Left cardiac atrium (tissue), 4 donors: ENCODE measurements around the gene ASB14. TPM values are rescaled to one million over a fixed set of nuclear protein-coding genes. Genes with fewer than 3 reads are reported as not detected.

Source experiments
- ATAC-seq, 2 donors: fragments of 200-7000 bp; cut with Tn5 transposase; one replicate each; pipeline ENCODE4 v1.9.1; 2020; ENCODE audit warnings: mild to moderate bottlenecking in 2 of 2, moderate library complexity in 2 of 2
- DNase-seq: peaks from one replicate; pipeline ENCODE4 v3.0.0-alpha.2; 2020
- intact Hi-C, 2 donors: fragments of 100-400 bp; cut with DNase I; formaldehyde crosslinking; loops; one replicate each; pipeline versions ENCODE4 v1.14.1 to v1.15.1; 2022 to 2023
- total RNA-seq, 2 donors: library from RNA; stranded (reverse); fragmentation: NEBNext Ultra II Directional; extraction: Animal tissue kit (Norgen Biotek cat#: 25700); gene quantifications; one replicate each; pipeline ENCODE4 v1.2.1, GENCODE V29; 2021
- donor health status: DM: no; HTN: yes; CAD: no.
- donor health status: DM: no; HTN: yes; CAD: no; lungs with severe emphysema.
- donor health status: DM: yes; HTN: yes; CAD: no.
- donor health status: Dilated cardiomyopathy.

Gene ASB14
- total RNA-seq, 2 donors from 2014 or later: 0.41 TPM; not detected in 1

DNA sequence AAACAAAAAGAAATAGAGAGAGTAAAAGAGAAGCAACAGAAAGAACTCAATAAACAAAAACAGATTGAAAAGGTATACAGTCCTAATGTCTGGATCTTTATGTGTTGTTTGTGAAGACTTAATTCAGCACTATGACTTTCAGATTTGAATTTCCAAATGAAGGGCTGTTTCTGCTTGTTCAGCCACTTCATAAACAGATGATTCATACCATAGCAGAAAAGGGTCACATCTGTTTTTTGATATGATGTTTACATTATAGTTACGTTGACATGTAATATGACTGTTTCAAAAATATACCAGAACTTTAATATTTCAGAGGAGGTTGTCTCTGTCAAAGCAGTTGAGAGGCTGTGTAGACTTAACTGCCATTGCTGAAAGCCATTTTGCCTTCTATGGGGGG, 24.1 kb downstream of the ASB14 start:
- no peak for ATAC-seq
- intact Hi-C loops: no loop called here
- DNase-seq: no peak

DNA sequence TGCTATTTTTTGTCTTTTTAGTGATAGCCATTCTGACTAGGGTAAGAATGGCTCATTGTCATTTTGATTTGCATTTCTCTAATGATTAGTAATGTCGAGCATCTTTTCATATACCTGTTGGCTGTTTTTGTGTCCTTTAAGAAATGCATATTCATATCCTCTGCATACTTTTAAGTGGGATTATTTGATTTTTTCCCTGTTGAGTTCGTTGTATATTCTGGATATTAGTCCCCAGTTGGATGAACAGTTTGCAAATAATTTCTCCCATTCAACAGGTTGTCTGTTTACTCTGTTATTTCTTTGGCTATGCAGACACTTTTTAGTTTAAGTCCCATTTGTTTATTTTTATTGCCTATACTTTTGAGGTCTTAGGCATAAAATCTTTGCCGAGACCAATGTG, 30.6 kb downstream of the ASB14 start:
- intact Hi-C loops: no loop called here
- no peak for ATAC-seq
- no peak for DNase-seq

DNA sequence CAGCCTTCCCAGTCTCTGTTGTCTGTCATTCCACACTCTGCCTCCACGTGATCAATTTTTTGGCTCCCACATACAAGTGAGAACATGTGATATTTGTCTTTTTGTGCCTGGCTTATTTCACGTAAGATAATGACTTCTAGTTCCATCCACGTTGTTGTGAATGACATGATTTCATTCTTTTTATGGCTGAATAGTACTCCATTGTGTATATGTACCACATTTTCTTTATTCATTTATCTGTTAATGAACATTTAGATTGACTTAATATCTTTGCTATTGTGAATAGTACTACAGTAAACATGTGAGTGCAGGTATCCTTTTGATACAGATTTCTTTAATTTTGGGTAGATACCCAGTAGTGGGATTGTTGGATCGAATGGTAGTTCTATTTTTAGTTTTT, 31.4 kb downstream of the ASB14 start:
- ATAC-seq: no peak
- intact Hi-C loops: no loop called here
- no peak for DNase-seq

DNA sequence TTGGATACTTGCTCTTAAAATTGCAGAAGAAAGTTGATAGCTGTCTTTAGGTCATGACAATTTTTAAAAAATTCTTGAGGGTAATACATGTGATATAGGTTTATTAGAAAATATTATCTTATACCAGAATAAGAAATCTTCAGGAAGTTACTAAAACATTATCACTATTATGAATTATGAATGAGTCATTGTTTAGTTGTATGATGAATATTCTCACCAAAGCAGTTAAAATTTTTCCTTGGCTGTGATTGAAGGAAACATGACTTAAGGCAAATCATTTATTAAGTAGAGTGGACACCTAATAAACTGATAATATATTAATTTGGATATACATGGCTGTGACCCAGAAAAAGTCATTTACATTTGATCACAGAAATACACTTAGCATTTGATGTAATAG, 34.8 kb downstream of the ASB14 start:
- ATAC-seq: no peak

DNA sequence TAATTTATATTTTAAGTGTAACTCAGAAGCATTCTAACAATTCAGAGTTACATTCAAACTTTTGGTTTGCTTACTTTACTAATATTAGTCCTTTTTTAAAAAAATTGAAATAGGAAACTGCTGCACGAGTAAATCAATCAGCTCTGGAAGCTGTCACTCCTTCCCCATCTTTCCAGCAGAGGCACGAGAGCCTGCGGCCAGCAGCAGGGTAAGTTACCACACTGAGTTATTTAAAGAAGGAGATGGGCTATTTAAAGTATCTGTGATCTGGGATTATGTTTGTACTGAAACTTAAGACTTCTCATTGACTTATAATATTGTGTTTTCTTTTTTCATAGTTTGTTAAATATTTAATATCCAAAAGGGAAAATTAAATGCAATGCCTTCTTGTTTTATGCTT, 35.6 kb downstream of the ASB14 start:
- peak in 1 of 2 donors; percentile 67 for ATAC-seq
- DNase-seq: no peak
- intact Hi-C loops: no loop called here

More for the DNA sequence above, 34.8 kb downstream of the ASB14 start:
- intact Hi-C loops: no loop called here
- no peak for DNase-seq

GRCh38 chr3:57252404-57252803, 40.1 kb downstream of the ASB14 start:
- DNase-seq (no peak), ATAC-seq (peak; percentile 36 to 76)
- intact Hi-C loops: no loop called here

- intact Hi-C loops: no loop called here
- ATAC-seq (no peak), DNase-seq (no peak)
Measured at GRCh38 chr3:57244946-57245345, 47.5 kb downstream of the ASB14 start.

- DNase-seq (no peak), ATAC-seq (no peak)
- intact Hi-C loops: no loop called here
Measured at GRCh38 chr3:57234613-57235575, 57.6 kb downstream of the ASB14 start.

GRCh38 chr3:57233799-57234198, 58.7 kb downstream of the ASB14 start:
- DNase-seq (no peak), ATAC-seq (no peak)
- intact Hi-C loops: no loop called here

- no peak for ATAC-seq
- DNase-seq: no peak
- intact Hi-C loops: no loop called here
Measured at GRCh38 chr3:57230006-57230405, 62.5 kb downstream of the ASB14 start.

DNA sequence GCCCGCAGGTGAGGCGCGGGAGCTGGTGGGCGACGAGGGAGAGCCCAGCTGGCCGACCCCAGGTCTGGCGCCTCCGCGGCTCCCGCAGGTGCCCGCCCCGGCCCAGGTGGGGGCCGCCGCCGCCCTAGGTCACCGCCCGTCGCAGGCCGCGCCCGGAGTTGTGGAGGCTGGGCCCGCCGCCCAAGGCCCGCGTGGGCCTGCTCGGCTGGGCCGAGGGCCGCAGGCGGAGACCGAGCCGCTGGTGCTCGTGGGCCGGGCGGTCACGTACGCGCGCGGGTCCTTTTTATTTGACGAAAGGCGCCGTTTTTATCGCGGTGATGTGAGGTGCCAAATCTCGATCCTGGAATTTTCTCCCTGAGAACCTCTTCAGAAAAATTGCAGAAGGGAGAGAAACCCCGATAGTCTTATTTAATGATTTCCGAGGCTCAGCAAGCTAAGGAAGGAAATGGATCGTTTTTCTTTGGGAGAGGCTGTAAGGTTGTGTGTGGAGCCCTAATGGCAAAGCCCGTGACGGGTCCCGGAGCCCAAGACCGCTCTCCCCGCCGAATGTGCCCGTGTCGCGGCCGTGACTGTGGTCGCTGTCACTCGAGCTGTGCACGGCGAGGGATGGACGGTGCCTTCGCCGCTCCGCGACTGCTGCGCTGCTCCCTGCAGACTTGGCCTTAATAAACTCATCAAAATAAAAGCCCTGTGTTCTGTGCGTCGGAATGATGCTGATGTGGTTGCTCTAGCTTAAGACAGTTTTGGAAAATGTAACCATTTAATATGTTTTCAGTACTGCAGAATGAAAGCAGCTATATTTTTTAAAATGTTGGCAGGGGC, 64.3 kb downstream of the ASB14 start:
- ATAC-seq (peak; percentile 75 to 82), DNase-seq (peak; percentile 61)
- intact Hi-C loops: loop anchor here in 1 of 2 donors (5.0 to 10.0 kb wide), 2 partner anchors 66 to 233 kb away; no protein-coding TSS in a partner anchor

GRCh38 chr3:57227204-57227929, 65.1 kb downstream of the ASB14 start, which contains the start of gene APPL1:
TSS of gene APPL1 (plus strand) at chr3:57227729. CDS start at chr3:57227884, 155 bp downstream.
- DNase-seq (peak; percentile 94), ATAC-seq (peak; percentile 98 to 99)
- intact Hi-C loops: loop anchor here in 1 of 2 donors (5.0 to 10.0 kb wide), 2 partner anchors 65 to 233 kb away; no protein-coding TSS in a partner anchor

DNA sequence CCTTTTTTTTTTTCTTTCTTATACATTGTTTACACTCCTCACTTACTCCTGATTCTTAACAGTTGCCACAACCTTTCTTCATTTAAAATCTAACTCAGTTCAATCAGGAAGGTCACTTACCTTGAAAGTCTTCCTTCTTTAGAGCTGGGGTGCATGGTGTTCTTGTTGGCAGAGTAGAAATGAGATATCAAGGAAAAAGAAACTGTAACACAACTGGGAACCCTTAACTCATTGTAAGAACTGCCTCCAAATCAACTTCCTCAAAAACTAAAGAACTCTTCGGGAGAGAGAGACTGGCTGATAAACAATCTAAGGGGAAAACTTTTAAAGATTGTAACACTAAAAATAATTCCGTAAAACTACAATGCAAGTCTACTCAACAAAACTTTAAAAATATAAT, 66.3 kb downstream of the ASB14 start:
- no peak for ATAC-seq
- DNase-seq: no peak
- intact Hi-C loops: loop anchor here in 1 of 2 donors (5.0 to 10.0 kb wide), 2 partner anchors 64 to 231 kb away; no protein-coding TSS in a partner anchor

DNA sequence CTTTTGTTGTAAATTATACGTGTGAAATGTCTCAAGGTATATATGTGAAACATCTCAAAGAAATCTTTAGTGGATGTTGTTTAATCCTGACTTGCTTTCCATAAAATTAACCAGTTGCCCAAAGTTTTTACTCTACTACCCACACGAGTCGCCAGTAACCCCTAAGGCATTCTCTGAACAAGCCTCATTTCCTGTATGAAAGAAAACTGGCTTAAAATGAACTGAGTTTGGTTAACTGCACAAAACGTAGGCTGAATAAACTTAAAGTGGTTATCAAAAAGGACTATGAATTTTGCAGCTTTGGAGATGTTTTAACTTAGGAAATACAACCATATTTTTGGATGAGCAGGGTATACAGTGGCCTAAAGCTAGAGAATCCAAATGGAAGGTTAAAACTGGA, 67.6 kb downstream of the ASB14 start:
- intact Hi-C loops: loop anchor here in 1 of 2 donors (5.0 to 10.0 kb wide), 3 partner anchors 63 to 230 kb away; no protein-coding TSS in a partner anchor
- DNase-seq (no peak), ATAC-seq (no peak)

DNA sequence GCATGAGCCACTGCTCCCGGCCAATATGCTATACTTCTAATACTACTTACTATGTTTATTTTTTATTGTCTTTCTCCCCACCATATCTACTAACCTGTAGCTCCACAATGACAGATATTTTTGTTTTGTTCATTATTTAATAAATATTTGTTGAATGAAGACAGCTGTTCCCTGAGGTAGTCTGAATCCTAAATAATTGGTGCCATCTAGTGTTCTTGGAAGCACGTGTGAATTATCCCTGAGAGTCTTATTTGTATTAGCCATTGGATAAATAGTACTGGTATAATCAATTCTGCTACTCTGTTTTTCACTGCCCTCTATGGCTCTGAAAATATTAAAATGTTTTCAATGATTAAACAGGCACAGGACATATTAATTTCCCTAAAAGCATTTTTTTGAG, 70.6 kb downstream of the ASB14 start:
- no peak for DNase-seq
- intact Hi-C loops: loop anchor here in 1 of 2 donors (5.0 to 10.0 kb wide), 2 partner anchors 120 to 227 kb away; no protein-coding TSS in a partner anchor
- ATAC-seq: peak in 1 of 2 donors; percentile 26
